ENCODE results near the gene KCNJ10.

Gene KCNJ10

GRCh38 chr1:160083968-160084770 is 14.2 kb upstream of the KCNJ10 start:
- DNase-seq (ENCODE audit: low spot score) = peak; percentile 85

- no peak for DNase-seq (ENCODE audit: low spot score)
Measured at GRCh38 chr1:160082926-160083325, 13.0 kb upstream of the KCNJ10 start.

GRCh38 chr1:160082487-160082886 is 12.5 kb upstream of the KCNJ10 start:
- peak; percentile 73 for DNase-seq (ENCODE audit: low spot score)

DNA sequence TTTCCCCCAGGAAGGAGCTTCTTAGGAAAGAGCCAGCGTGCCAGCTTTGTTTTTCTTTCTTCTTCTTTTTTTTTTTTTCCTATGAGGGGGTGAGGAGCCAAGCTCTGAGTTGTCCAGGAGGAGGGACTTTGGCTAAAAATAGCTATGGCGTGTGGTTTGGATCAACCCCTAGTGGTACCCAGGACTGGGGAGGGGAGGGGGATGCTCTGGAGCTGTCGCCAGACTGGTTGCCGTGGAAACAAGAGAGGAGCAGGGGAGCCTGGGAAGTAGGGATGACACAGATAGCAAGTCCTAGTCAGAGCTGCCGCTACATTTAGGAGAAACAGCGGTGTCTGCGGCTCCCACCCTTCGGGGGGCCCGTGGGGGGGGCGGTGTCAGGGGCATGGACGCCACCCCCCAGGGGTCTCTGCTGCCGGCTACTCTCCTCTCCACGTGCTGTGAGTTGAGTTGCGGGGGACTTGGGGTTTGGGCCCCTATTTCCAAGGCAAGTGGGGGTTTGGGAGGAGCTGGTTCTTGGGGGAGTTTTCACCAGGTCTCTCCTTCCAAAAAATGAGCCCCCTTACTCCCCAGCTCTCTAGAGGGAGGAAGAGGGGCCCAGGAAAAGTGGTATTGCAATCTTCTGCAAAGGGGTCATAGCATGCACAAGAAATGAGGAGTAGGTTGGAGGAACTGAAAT is 11.4 kb upstream of the KCNJ10 start, which contains the start of gene KCNJ9:
Gene KCNJ9 (plus strand): TSS at position 278 of the 676 bp plus-strand sequence. CDS start 2,493 bp downstream, outside the sequence.
- DNase-seq (ENCODE audit: low spot score) = peak; percentile 99

GRCh38 chr1:160080381-160081100 is 10.6 kb upstream of the KCNJ10 start:
- DNase-seq (ENCODE audit: low spot score) = no peak

- DNase-seq (ENCODE audit: low spot score) = no peak
Measured at GRCh38 chr1:160079448-160079847, 9.5 kb upstream of the KCNJ10 start.

DNA sequence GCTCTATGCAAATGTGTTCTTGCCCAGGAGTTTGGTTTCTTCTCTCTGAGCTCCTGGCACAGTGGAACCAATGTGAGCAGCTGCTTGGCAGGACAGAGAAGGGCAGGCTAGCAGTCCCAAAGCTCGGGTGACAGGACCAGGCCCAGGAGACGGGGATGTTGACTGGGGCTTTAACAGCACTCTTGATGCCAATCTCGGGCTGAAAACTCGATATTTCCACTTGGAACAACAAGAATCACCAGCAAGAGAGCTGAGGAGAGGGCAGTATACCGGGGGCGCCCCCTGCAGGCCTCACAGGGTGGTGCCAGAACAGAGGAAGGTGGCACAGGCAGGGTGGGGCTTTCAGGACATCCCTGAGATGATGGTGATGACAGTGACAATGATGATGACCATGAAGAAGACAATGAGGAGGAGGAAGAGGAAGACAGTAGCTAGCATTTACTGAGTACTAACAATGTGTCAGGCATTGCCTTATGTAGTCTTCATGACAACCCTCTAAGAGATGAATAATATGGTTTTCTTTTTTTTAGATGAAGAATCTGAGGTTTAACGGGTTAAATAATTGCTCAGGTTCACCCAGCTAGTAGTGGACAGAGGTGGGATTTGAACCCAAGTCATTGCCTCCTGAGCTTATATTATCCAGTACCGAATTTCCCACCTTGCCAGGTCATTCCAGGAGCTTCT is 8.7 kb upstream of the KCNJ10 start:
- DNase-seq (ENCODE audit: low spot score) = peak; percentile 35

DNA sequence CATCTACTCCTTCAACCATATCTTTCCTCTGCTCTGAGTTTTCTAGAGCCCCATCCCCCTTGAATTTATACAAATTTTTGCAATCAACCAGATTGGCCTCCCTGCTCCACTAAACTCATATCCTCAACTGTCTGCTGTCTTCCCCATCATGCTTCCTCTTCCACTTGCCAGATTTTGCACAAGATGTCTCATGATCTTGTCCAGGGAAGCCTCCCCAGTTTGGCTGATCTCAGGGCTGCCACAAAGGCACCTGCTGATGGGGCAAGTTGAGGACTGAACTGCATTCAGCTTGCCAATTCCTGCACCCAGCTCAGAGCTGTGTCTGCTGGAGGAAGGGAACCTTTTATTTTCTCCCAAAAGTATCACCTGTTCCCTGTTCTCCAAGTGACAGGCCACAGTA is 7.5 kb upstream of the KCNJ10 start:
- DNase-seq (ENCODE audit: low spot score) = no peak

- no peak for DNase-seq (ENCODE audit: low spot score)
Measured at GRCh38 chr1:160076295-160076694, 6.3 kb upstream of the KCNJ10 start.

- no peak for DNase-seq (ENCODE audit: low spot score)
Measured at GRCh38 chr1:160075836-160076235, 5.9 kb upstream of the KCNJ10 start.

DNA sequence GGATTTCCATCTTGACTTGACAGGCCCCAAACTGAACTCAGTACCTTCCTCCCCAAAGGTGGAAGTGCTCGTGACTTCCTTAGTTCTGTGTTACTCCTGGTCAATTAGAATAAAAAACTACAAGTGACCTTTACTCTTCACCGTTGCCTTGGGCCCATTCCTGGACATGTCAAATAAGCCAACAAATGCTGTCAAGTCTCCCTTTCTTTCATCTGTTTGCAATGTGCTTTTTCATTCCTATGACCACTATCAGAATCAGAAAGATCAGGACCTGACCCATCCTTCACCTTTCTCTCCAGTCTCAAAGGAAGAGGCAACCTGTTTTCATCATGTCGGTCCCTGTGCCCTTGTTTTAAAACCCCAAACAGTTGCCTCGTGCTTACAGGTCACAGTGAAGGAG is 4.9 kb upstream of the KCNJ10 start:
- no peak for DNase-seq (ENCODE audit: low spot score)

DNA sequence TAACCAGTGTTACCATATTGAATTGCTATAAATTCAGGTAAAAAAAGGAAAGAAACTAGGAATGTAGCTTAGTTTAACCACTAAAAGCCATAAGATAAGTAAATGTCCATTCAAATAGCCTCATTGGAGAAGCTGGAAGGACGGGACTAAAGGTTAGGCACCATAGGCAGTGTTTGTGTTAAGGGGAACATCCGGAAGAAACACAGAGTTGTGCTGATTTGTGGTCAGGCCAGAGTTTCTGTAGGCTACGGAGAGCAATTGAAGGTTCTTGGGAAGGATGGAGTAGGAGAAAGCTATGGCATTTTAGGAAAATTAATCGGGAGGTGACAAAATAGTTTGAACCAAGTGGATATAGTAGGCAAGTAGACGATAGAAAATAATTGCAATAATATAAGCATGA is 1.3 kb upstream of the KCNJ10 start:
- DNase-seq (ENCODE audit: low spot score) = no peak

DNA sequence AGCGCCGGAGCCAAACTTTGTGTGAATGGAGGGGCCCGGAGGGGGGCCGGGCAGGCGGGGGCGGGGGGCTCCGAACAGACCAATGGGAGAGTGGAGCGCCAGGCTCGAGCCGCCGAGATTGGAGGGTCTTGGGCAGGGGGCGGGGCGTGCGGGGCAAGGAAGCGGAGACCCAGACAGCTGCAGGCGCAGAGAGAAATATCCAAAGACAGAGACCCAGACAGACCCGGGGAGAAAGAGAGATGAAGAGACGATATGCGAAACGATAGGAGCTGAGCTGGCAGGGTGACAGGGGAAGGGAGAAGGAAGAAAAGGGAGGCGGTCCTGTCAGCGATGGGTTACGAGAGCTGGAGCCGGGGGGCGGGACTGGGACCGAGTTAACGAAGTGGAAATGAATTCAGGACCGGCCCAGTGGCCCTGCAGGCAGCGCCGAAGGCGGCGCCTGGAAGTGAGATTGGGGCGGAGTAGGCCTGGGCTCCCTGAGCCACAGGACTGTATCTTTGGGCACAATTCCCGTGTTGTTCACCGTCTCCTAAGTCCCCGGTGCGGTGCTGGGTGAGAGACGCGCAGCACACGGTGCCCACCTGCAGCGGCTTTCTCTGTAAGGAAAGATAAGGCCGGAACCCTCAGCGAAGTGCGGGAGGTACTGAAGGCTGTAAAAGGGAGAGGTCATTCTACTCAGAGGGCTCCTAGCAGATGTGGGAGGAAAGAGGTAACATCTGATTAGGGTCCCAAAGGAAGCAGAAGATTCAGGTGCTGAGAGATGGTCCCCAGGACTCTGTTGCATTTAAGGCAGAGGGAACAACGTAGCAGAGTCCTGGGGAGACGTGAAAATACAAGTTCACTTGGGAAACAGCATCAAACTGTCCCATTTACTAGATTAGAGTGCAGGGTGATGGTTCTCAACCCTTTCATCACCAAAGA is 543 bp upstream of the KCNJ10 start:
- DNase-seq (ENCODE audit: low spot score) = peak; percentile 76

GRCh38 chr1:160068225-160068624 is 1.7 kb downstream of the KCNJ10 start:
- no peak for DNase-seq (ENCODE audit: low spot score)

DNA sequence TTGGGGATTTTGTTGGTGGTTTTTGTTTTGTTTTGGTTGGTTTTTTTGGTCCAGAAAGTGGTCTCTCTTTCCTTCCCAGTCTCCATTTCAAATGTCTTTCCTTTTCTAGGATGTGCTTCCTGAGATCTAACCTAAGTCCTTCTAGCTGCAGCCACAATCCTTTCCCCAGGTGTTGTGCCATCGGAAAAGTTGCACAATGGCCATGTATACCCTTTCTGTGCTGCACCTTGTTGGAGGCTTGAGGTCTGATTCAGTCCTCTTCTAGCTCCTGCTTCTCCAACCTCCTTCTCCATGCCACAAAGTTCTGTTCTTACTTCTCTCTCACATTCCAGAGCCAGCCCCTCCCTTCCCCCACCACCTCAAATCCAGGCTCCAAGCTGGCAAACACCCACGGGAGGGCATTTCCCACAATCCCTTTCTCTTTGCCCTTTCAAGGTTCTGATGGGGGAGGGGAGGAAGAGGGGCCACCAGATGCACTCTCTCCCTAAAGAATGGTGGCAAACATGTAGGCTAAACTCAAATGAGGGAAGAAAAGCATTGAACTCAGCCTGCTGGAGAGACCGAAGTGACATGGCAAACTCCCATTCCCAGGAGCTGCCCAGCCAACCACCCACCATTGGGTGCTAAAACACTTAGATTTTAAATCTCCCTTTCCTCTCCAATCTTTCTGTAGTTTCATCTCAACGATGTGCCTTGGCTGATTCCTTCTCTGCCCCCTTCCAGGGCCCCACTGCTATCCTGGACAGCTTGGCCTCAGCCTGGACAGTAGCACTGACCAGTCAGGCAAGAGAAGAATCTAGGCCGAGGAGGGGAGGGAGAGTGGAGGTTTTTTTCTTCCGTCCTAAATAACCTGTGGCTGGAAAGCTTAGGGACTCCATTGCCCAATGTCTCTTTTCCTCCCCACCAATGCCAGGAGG is 2.9 kb downstream of the KCNJ10 start:
- DNase-seq (ENCODE audit: low spot score) = no peak

- no peak for DNase-seq (ENCODE audit: low spot score)
Measured at GRCh38 chr1:160064746-160065145, 5.2 kb downstream of the KCNJ10 start.

- DNase-seq (ENCODE audit: low spot score) = no peak
Measured at GRCh38 chr1:160064164-160064563, 5.8 kb downstream of the KCNJ10 start.

DNA sequence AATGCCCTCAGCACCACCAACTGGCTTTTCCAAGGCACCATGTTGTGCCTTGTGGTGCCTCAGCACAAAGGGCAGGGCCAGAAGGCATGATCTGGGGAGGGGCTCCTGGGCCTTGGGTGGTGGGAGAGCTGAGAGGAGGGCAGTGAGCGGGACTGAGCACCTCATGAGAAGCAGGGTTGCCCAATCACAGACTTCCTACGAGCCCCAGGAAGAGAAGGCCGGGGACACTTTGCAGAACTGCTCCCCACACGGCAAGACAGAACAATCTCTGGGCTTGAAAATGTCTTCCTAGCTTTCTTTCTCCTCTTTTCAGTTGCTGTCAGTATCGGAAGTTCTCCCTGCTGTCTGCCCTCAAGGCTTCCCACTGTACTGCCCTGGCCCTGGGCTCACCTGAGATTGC is 6.8 kb downstream of the KCNJ10 start:
- no peak for DNase-seq (ENCODE audit: low spot score)

GRCh38 chr1:160062230-160062532 is 7.8 kb downstream of the KCNJ10 start:
- peak; percentile 37 for DNase-seq (ENCODE audit: low spot score)
